ENCODE measurements around the gene TMEM94. TPM values are rescaled to one million over a fixed set of nuclear protein-coding genes. Genes with fewer than 3 reads are reported as not detected.

The TMEM94 gene
- total and polyA plus RNA-seq, 2 of the 4 experiments (the other 2 are of a cell fraction): 8.4 to 64.7 TPM

GRCh38 chr17:75486151-75486550 is 29.7 kb downstream of the TMEM94 start:
- no peak overlapping the region for H2BK120ac ChIP-seq (ENCODE audit: low read depth, low read length)
- H3K56ac ChIP-seq (ENCODE audit: extremely low read depth, insufficient read depth, low read length): no peak overlapping the region
- H4K8ac ChIP-seq (ENCODE audit: low read depth in 2 of 2, low read length in 2 of 2): no peak overlapping the region
- no peak overlapping the region for H3K4me3 ChIP-seq (ENCODE audit: insufficient read depth, low read depth, low read length)
- no peak overlapping the region for H2AFZ ChIP-seq (replicated peaks; ENCODE audit: low read length, poor library complexity)
- no TSS peak for BruUV-seq (replicated peaks)
- no peaks in the 10 kb centered on the region for H3K4me1 ChIP-seq (ENCODE audit: control insufficient read depth, insufficient read depth, low read length)
- no peak overlapping the region for H3K18ac ChIP-seq (ENCODE audit: low read depth, low read length)
- no peak overlapping the region for H3K4me2 ChIP-seq (ENCODE audit: low read depth, low read length)
- DNase-seq (no peak), ATAC-seq (ENCODE audit: low read depth) (no peak)
- H2AK5ac ChIP-seq (ENCODE audit: low read depth, low read length): no peak overlapping the region
- ChIA-PET CTCF (no interaction called here), POLR2A (ENCODE audit: unreplicated experiment) (no interaction called here)
- peaks cover 8% of the 10 kb centered on the region for H3K9me1 ChIP-seq (ENCODE audit: insufficient read depth, low read length)
- H3K9ac ChIP-seq (ENCODE audit: low read depth, low read length): no peak overlapping the region
- H3K27ac ChIP-seq (ENCODE audit: insufficient read depth, low read length): no peak overlapping the region
- H2BK20ac ChIP-seq (ENCODE audit: low read depth, low read length): no peak overlapping the region
- no peak overlapping the region for H2BK15ac ChIP-seq (ENCODE audit: low read depth, low read length)
- H3K36me3 ChIP-seq (ENCODE audit: control insufficient read depth, insufficient read depth, low read length): peaks cover 3% of the 10 kb centered on the region; the same call in 1 of the 2 replicates
- H3K4ac ChIP-seq (ENCODE audit: low read depth, low read length): no peak overlapping the region
- H2BK5ac ChIP-seq (ENCODE audit: low read depth, low read length, poor library complexity, severe bottlenecking): no peak overlapping the region
- dilution Hi-C loops (cut with HindIII; ENCODE audit: low sequenced_read_pairs, unreplicated experiment): no loop called here
- in situ Hi-C loops (cut with MboI; ENCODE audit: low sequenced_read_pairs): no loop called here
- H3K79me1 ChIP-seq (ENCODE audit: low read depth in 1 of 2, low read length in 2 of 2): peaks cover 3 to 25% of the 10 kb centered on the region in 2 experiments
- TF ChIP-seq, protein P1, sequence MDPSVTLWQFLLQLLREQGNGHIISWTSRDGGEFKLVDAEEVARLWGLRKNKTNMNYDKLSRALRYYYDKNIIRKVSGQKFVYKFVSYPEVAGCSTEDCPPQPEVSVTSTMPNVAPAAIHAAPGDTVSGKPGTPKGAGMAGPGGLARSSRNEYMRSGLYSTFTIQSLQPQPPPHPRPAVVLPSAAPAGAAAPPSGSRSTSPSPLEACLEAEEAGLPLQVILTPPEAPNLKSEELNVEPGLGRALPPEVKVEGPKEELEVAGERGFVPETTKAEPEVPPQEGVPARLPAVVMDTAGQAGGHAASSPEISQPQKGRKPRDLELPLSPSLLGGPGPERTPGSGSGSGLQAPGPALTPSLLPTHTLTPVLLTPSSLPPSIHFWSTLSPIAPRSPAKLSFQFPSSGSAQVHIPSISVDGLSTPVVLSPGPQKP (IDR thresholded peaks at IDR 0.05; ENCODE audit: borderline replicate concordance, low read depth, low read length): no peak
- H4K20me1 ChIP-seq (ENCODE audit: insufficient read depth, low read length): peaks cover 11% of the 10 kb centered on the region
- no peak overlapping the region for H4K5ac ChIP-seq (ENCODE audit: low read depth, low read length)
- H3K9me3 ChIP-seq (ENCODE audit: control insufficient read depth, insufficient read depth, low read length): no peaks in the 10 kb centered on the region
- no peak overlapping the region for H2AK9ac ChIP-seq (replicated peaks; ENCODE audit: low read depth, low read length, poor library complexity)
- H3K23ac ChIP-seq (ENCODE audit: low read depth, low read length): no peak overlapping the region
- H4K91ac ChIP-seq (ENCODE audit: insufficient read depth, low read depth, low read length): no peak overlapping the region
- H3K27me3 ChIP-seq (ENCODE audit: control insufficient read depth, insufficient read depth, low read length): no peaks in the 10 kb centered on the region
- no peak overlapping the region for H3K14ac ChIP-seq (replicated peaks; ENCODE audit: low read depth, low read length)
- WGBS, 2 experiments (ENCODE audit: extremely low coverage in 2 of 2, insufficient read length in 1 of 2): 86% methylated on average over 1 of the region's 14 CpGs; no CpG with 5 or more reads in 1 of the 2 experiments
- intact Hi-C loops (cut with micrococcal nuclease): no loop called here

Data from IMR-90 (cell line).